Endothelial cell of umbilical vein (primary cell): ENCODE data around the gene SUSD2.

Source experiments
- CTCF ChIP-seq, 2 donors: IDR thresholded peaks; 1 replicate in 1 of 2; 2 replicates in 1 of 2; pipeline ENCODE4 v1.5.1; 2011; ENCODE audit warnings: low read length in 2 of 2, mild to moderate bottlenecking in 2 of 2, moderate library complexity in 2 of 2, control low read depth in 1 of 2, inconsistent platforms in 1 of 2, low read depth in 1 of 2; ENCODE audit not compliant: insufficient read depth in 1 of 2; ENCODE audit errors: extremely low read depth in 1 of 2
- MAX ChIP-seq: IDR thresholded peaks from 2 replicates; pipeline ENCODE4 v1.6.1; 2011; ENCODE audit not compliant: insufficient read depth, insufficient read length

- TF ChIP-seq CTCF (IDR thresholded peaks at IDR 0.05; ENCODE audit: extremely low read depth in 1 of 2, insufficient read depth in 1 of 2, low read depth in 1 of 2, low read length in 2 of 2) (no peak), MAX (no peak)
Observed at GRCh38 chr22:24145446-24146193, 35.7 kb upstream of the SUSD2 start.
